Progenitor cell of endocrine pancreas (in vitro differentiated cells): ENCODE results near the gene CYP4B1. TPM values are rescaled to one million over a fixed set of nuclear protein-coding genes. Genes with fewer than 3 reads are reported as not detected.

Experiments
- DNase-seq: peaks from one replicate; pipeline ENCODE4 v3.0.0; 2021; ENCODE audit warnings: low spot score; ENCODE audit not compliant: unreplicated experiment
- H3K27ac Mint-ChIP-seq: 2 replicates; pipeline ENCODE4 v1.8.0; 2021; ENCODE audit warnings: mild to moderate bottlenecking, moderate library complexity, mixed read lengths
- H3K27me3 Mint-ChIP-seq: 2 replicates; pipeline ENCODE4 v1.8.0; 2021; ENCODE audit warnings: mixed read lengths
- H3K36me3 Mint-ChIP-seq: 2 replicates; pipeline ENCODE4 v1.8.0; 2022; ENCODE audit warnings: mixed read lengths; ENCODE audit not compliant: insufficient read depth
- H3K4me1 Mint-ChIP-seq: 2 replicates; pipeline ENCODE4 v1.8.0; 2021; ENCODE audit warnings: low read depth, mixed read lengths
- H3K4me3 Mint-ChIP-seq: 2 replicates; pipeline ENCODE4 v1.8.0; 2021; ENCODE audit warnings: low read depth, mild to moderate bottlenecking, moderate library complexity, mixed read lengths
- H3K9me3 Mint-ChIP-seq: 2 replicates; pipeline ENCODE4 v1.8.0; 2021; ENCODE audit warnings: low read depth, mixed read lengths
- CTCF ChIP-seq: fragments of 200-600 bp; sonication (generic); IDR thresholded peaks from one replicate; pipeline ENCODE4 v1.5.0; 2021; ENCODE audit warnings: antibody characterized with exemption, mild to moderate bottlenecking; ENCODE audit not compliant: unreplicated experiment
- total RNA-seq: library from RNA; stranded (reverse); gene quantifications from 2 replicates; pipeline ENCODE4 v1.2.1, GENCODE V29; 2021

CYP4B1 gene
- total RNA-seq, 1 donor from 2014 or later = not detected

- no peak for TF ChIP-seq CTCF
- Mint-ChIP-seq H3K27me3 (no peaks in the 10 kb centered on the region), H3K9me3 (no peaks in the 10 kb centered on the region), H3K4me1 (peaks cover under 1% of the 10 kb centered on the region), H3K27ac (no peak overlapping the region), H3K4me3 (no peak overlapping the region), H3K36me3 (no peaks in the 10 kb centered on the region)
- no peak for DNase-seq
Observed at GRCh38 chr1:46817814-46818213, 19.0 kb downstream of the CYP4B1 start.

DNA sequence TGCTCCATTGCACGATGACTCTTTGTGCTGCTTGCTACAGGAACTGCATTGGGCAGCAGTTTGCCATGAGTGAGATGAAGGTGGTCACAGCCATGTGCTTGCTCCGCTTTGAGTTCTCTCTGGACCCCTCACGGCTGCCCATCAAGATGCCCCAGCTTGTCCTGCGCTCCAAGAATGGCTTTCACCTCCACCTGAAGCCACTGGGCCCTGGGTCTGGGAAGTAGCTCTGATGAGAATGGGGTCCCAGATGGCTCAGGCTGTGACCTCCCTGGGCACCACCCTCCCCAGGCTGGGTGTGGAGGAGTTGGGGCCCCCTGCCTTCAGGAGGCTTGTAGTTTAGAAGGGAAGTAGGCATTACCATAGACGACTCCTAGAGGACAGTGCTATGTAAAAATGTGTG, 19.7 kb downstream of the CYP4B1 start:
- Mint-ChIP-seq H3K4me3 (no peak overlapping the region), H3K9me3 (no peaks in the 10 kb centered on the region), H3K27me3 (no peaks in the 10 kb centered on the region), H3K36me3 (no peaks in the 10 kb centered on the region), H3K27ac (no peak overlapping the region), H3K4me1 (peaks cover 2% of the 10 kb centered on the region)
- no peak for TF ChIP-seq CTCF
- no peak for DNase-seq

DNA sequence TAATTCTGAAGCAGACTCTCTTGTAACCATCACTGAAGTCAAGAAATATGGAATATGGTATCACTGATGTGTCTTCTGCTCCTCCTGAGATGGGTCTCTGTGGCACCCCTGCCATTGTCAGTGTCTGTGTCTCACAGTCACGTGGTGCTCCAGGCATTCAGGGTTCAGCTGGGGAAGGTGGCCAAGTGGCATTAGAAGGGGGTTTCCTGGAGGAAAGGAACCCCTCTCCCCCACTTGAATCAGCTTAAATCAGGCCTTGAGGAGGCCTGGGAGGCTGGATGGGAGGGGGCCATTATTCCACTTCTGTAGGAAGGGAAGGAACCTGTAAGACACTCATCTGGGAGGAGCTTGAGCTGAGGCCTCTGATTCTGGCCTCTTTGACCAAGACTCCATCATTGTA, 20.5 kb downstream of the CYP4B1 start:
- H3K9me3 Mint-ChIP-seq = no peaks in the 10 kb centered on the region
- no peak overlapping the region for H3K27ac Mint-ChIP-seq
- H3K36me3 Mint-ChIP-seq = no peaks in the 10 kb centered on the region
- DNase-seq = no peak
- no peaks in the 10 kb centered on the region for H3K27me3 Mint-ChIP-seq
- no peak for TF ChIP-seq CTCF
- H3K4me1 Mint-ChIP-seq = peaks cover 2% of the 10 kb centered on the region
- no peak overlapping the region for H3K4me3 Mint-ChIP-seq

- H3K9me3 Mint-ChIP-seq = no peaks in the 10 kb centered on the region
- no peak for TF ChIP-seq CTCF
- no peaks in the 10 kb centered on the region for H3K27me3 Mint-ChIP-seq
- DNase-seq = no peak
- H3K4me3 Mint-ChIP-seq = no peak overlapping the region
- H3K36me3 Mint-ChIP-seq = no peaks in the 10 kb centered on the region
- no peak overlapping the region for H3K27ac Mint-ChIP-seq
- H3K4me1 Mint-ChIP-seq = peaks cover 2% of the 10 kb centered on the region
Observed at GRCh38 chr1:46820076-46820475, 21.2 kb downstream of the CYP4B1 start.

- TF ChIP-seq CTCF = no peak
- Mint-ChIP-seq H3K27me3 (no peaks in the 10 kb centered on the region), H3K4me1 (peaks cover 2% of the 10 kb centered on the region), H3K27ac (no peak overlapping the region), H3K4me3 (no peak overlapping the region), H3K36me3 (no peaks in the 10 kb centered on the region), H3K9me3 (no peaks in the 10 kb centered on the region)
- no peak for DNase-seq
Observed at GRCh38 chr1:46820560-46821060, 21.8 kb downstream of the CYP4B1 start.
